Sigmoid colon (tissue), 4 donors: ENCODE measurements around the gene CTIF.

Source experiments
- CTCF ChIP-seq, 4 experiments: fragments of 450-650 bp in 3 of 4; fragments of 200-600 bp in 1 of 4; IDR thresholded peaks; one replicate each; pipeline ENCODE4 v1.5.1; 2016 to 2019; ENCODE audit warnings: antibody characterized with exemption in 4 of 4, mild to moderate bottlenecking in 3 of 4, moderate library complexity in 2 of 4
- POLR2A ChIP-seq, 2 donors: fragments of 450-650 bp; IDR thresholded peaks; one replicate each; pipeline ENCODE4 v1.6.1; 2016; ENCODE audit warnings: antibody characterized with exemption in 2 of 2, mild to moderate bottlenecking in 2 of 2, moderate library complexity in 2 of 2
- POLR2AphosphoS5 ChIP-seq, 4 donors: sonication (generic); formaldehyde crosslinking; IDR thresholded peaks; one replicate each; pipeline ENCODE4 v1.6.1; 2017; ENCODE audit warnings: antibody characterized with exemption in 4 of 4

GRCh38 chr18:48683661-48684060, 144.8 kb downstream of the CTIF start:
- no peak for TF ChIP-seq CTCF (IDR thresholded peaks at IDR 0.05)
- no peak for TF ChIP-seq POLR2A (IDR thresholded peaks at IDR 0.05)
- no peak for TF ChIP-seq POLR2AphosphoS5 (IDR thresholded peaks at IDR 0.05)
